ENCODE results near the gene CCDC190. TPM values are rescaled to one million over a fixed set of nuclear protein-coding genes. Genes with fewer than 3 reads are reported as not detected.

The CCDC190 gene
- total RNA-seq, 4 donors from 2014 or later: 0.26 TPM; not detected in 3

- no peaks in the 10 kb centered on the region for H3K9me3 ChIP-seq
- H3K36me3 ChIP-seq: no peaks in the 10 kb centered on the region
- no peak for TF ChIP-seq POLR2A (IDR thresholded peaks at IDR 0.05; ENCODE audit: low read depth)
- TF ChIP-seq EP300 (IDR thresholded peaks at IDR 0.05): no peak
- TF ChIP-seq POLR2AphosphoS5 (IDR thresholded peaks at IDR 0.05): no peak
- TF ChIP-seq CTCF (IDR thresholded peaks at IDR 0.05): no peak
- no peak overlapping the region for H3K4me3 ChIP-seq
- no peaks in the 10 kb centered on the region for H3K27me3 ChIP-seq
- H3K4me1 ChIP-seq: peaks cover 0 to 3% (median 0%) of the 10 kb centered on the region in 4 donors
- no peak for DNase-seq (ENCODE audit: extremely low spot score)
- intact Hi-C loops (cut with DNase I): no loop called here
- no peak overlapping the region for H3K27ac ChIP-seq (replicated peaks in 1 of 4)
- 71% methylated on average over 4 of the region's 4 CpGs for WGBS
Observed at GRCh38 chr1:162904579-162904978, 43.6 kb upstream of the CCDC190 start.

GRCh38 chr1:162904023-162904422 is 43.0 kb upstream of the CCDC190 start:
- no peaks in the 10 kb centered on the region for H3K27me3 ChIP-seq
- intact Hi-C loops (cut with DNase I): no loop called here
- DNase-seq (ENCODE audit: extremely low spot score): no peak
- H3K27ac ChIP-seq (replicated peaks in 1 of 4): no peak overlapping the region
- H3K36me3 ChIP-seq: no peaks in the 10 kb centered on the region
- no peaks in the 10 kb centered on the region for H3K9me3 ChIP-seq
- H3K4me3 ChIP-seq: no peak overlapping the region
- H3K4me1 ChIP-seq: peaks cover 0 to 3% (median 0%) of the 10 kb centered on the region in 4 donors
- TF ChIP-seq EP300 (IDR thresholded peaks at IDR 0.05) (no peak), CTCF (IDR thresholded peaks at IDR 0.05) (no peak), POLR2A (IDR thresholded peaks at IDR 0.05; ENCODE audit: low read depth) (no peak), POLR2AphosphoS5 (IDR thresholded peaks at IDR 0.05) (no peak)
- 87% methylated on average over 3 of the region's 3 CpGs for WGBS

GRCh38 chr1:162903246-162903645 is 42.3 kb upstream of the CCDC190 start:
- no peaks in the 10 kb centered on the region for H3K9me3 ChIP-seq
- no peak for DNase-seq (ENCODE audit: extremely low spot score)
- peaks cover 0 to 3% (median 0%) of the 10 kb centered on the region in 4 donors for H3K4me1 ChIP-seq
- WGBS: 95% methylated on average over 4 of the region's 4 CpGs
- no peaks in the 10 kb centered on the region for H3K36me3 ChIP-seq
- H3K27me3 ChIP-seq: no peaks in the 10 kb centered on the region
- H3K4me3 ChIP-seq: no peak overlapping the region
- no peak overlapping the region for H3K27ac ChIP-seq (replicated peaks in 1 of 4)
- intact Hi-C loops (cut with DNase I): no loop called here
- TF ChIP-seq POLR2AphosphoS5 (IDR thresholded peaks at IDR 0.05): no peak

- no peaks in the 10 kb centered on the region for H3K36me3 ChIP-seq
- no peak for TF ChIP-seq POLR2A (IDR thresholded peaks at IDR 0.05; ENCODE audit: low read depth)
- no peak for TF ChIP-seq EP300 (IDR thresholded peaks at IDR 0.05)
- no peak for TF ChIP-seq POLR2AphosphoS5 (IDR thresholded peaks at IDR 0.05)
- no peak for TF ChIP-seq CTCF (IDR thresholded peaks at IDR 0.05)
- 64% methylated on average over 2 of the region's 2 CpGs for WGBS
- no peaks in the 10 kb centered on the region for H3K27me3 ChIP-seq
- intact Hi-C loops (cut with DNase I): no loop called here
- peaks cover 0 to 3% (median 0%) of the 10 kb centered on the region in 4 donors for H3K4me1 ChIP-seq
- H3K9me3 ChIP-seq: no peaks in the 10 kb centered on the region
- DNase-seq (ENCODE audit: extremely low spot score): no peak
- H3K4me3 ChIP-seq: no peak overlapping the region
- no peak overlapping the region for H3K27ac ChIP-seq (replicated peaks in 1 of 4)
Observed at GRCh38 chr1:162902416-162902815, 41.4 kb upstream of the CCDC190 start.

GRCh38 chr1:162901243-162901642 is 40.3 kb upstream of the CCDC190 start:
- WGBS: 75% methylated on average over 1 of the region's 1 CpG
- H3K4me3 ChIP-seq: no peak overlapping the region
- DNase-seq (ENCODE audit: extremely low spot score): no peak
- TF ChIP-seq POLR2A (IDR thresholded peaks at IDR 0.05; ENCODE audit: low read depth): no peak
- no peak for TF ChIP-seq POLR2AphosphoS5 (IDR thresholded peaks at IDR 0.05)
- TF ChIP-seq CTCF (IDR thresholded peaks at IDR 0.05): no peak
- TF ChIP-seq EP300 (IDR thresholded peaks at IDR 0.05): no peak
- intact Hi-C loops (cut with DNase I): no loop called here
- H3K36me3 ChIP-seq: no peaks in the 10 kb centered on the region
- no peak overlapping the region for H3K27ac ChIP-seq (replicated peaks in 1 of 4)
- no peaks in the 10 kb centered on the region for H3K9me3 ChIP-seq
- H3K4me1 ChIP-seq: peaks cover 0 to 3% (median 0%) of the 10 kb centered on the region in 4 donors
- no peaks in the 10 kb centered on the region for H3K27me3 ChIP-seq

Measured in esophagus muscularis mucosa (tissue), 4 donors.